ENCODE results near the gene ZNF654. TPM values are rescaled to one million over a fixed set of nuclear protein-coding genes. Genes with fewer than 3 reads are reported as not detected.

The ZNF654 gene
- total and polyA plus RNA-seq, 2 of the 13 experiments (the other 11 are each of a cell fraction or from before 2014, with no cell fraction given) = 1.8 to 4.1 TPM

DNA sequence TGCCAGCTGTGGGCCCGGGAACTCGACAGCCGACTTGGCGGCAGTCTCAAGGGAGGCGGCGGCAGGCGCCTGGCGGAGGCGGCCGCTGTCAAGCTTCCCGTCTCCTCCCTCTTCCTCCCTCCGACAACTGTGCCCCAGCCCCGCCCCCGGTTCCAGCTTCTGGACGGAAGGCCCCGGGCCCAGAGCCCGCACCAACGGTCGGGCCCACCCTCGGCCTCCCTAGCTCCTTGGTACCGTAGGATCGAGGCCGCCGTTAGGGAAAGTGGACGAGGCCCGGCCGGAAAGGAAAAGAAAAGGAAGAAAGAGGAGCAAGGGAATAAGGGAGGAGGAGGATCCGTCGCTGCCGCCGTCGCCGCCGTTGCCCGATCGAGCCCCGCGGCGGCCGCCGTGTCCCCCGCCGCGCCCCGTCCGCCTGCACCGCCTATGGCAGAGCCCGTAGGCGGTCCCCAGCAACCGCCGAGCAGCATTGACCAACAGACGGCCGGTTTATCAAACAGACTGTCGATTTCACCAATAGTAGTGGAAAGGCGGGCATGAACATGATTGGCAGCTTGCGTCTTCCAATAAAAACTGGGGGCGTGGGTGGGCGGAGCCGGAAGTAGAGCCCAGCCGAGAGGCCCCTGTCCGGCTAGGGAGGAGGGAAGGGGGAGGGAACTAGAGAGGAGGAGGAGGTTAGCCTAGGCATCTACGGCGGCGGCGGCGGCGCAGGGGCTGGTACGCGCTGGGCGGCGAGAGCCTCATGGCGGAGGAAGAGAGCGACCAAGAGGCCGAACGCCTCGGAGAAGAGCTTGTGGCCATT lies at the start of gene ZNF654, which contains the start of gene CGGBP1 (continued):
- TF ChIP-seq, protein P1, sequence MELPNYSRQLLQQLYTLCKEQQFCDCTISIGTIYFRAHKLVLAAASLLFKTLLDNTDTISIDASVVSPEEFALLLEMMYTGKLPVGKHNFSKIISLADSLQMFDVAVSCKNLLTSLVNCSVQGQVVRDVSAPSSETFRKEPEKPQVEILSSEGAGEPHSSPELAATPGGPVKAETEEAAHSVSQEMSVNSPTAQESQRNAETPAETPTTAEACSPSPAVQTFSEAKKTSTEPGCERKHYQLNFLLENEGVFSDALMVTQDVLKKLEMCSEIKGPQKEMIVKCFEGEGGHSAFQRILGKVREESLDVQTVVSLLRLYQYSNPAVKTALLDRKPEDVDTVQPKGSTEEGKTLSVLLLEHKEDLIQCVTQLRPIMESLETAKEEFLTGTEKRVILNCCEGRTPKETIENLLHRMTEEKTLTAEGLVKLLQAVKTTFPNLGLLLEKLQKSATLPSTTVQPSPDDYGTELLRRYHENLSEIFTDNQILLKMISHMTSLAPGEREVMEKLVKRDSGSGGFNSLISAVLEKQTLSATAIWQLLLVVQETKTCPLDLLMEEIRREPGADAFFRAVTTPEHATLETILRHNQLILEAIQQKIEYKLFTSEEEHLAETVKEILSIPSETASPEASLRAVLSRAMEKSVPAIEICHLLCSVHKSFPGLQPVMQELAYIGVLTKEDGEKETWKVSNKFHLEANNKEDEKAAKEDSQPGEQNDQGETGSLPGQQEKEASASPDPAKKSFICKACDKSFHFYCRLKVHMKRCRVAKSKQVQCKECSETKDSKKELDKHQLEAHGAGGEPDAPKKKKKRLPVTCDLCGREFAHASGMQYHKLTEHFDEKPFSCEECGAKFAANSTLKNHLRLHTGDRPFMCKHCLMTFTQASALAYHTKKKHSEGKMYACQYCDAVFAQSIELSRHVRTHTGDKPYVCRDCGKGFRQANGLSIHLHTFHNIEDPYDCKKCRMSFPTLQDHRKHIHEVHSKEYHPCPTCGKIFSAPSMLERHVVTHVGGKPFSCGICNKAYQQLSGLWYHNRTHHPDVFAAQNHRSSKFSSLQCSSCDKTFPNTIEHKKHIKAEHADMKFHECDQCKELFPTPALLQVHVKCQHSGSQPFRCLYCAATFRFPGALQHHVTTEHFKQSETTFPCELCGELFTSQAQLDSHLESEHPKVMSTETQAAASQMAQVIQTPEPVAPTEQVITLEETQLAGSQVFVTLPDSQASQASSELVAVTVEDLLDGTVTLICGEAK (IDR thresholded peaks at IDR 0.05) = peak; percentile 57
- TF ChIP-seq, protein P1 (CRISPR knock-in tag; IDR thresholded peaks at IDR 0.05) = peak; percentile 13; the same call in 1 of the 2 replicates
- TF ChIP-seq PRPF4 (IDR thresholded peaks at IDR 0.05; ENCODE audit: low read depth, low read length, poor library complexity, severe bottlenecking) (no peak), ERF (CRISPR knock-in tag; IDR thresholded peaks at IDR 0.05) (no peak; the same call in 1 of the 2 replicates), RFX5 (IDR thresholded peaks at IDR 0.05; ENCODE audit: low read depth, low read length) (no peak; the same call in 1 of the 2 replicates), PHF21A (CRISPR knock-in tag; IDR thresholded peaks at IDR 0.05) (0 out of 2 replicates have a peak, but pooled peaks have one; percentile 4), ZNF3 (CRISPR knock-in tag; IDR thresholded peaks at IDR 0.05) (no peak), ZSCAN9 (CRISPR knock-in tag; IDR thresholded peaks at IDR 0.05; ENCODE audit: borderline replicate concordance) (no peak), NFE2 (CRISPR knock-in tag; IDR thresholded peaks at IDR 0.05) (no peak)
- TF ChIP-seq, protein P2, sequence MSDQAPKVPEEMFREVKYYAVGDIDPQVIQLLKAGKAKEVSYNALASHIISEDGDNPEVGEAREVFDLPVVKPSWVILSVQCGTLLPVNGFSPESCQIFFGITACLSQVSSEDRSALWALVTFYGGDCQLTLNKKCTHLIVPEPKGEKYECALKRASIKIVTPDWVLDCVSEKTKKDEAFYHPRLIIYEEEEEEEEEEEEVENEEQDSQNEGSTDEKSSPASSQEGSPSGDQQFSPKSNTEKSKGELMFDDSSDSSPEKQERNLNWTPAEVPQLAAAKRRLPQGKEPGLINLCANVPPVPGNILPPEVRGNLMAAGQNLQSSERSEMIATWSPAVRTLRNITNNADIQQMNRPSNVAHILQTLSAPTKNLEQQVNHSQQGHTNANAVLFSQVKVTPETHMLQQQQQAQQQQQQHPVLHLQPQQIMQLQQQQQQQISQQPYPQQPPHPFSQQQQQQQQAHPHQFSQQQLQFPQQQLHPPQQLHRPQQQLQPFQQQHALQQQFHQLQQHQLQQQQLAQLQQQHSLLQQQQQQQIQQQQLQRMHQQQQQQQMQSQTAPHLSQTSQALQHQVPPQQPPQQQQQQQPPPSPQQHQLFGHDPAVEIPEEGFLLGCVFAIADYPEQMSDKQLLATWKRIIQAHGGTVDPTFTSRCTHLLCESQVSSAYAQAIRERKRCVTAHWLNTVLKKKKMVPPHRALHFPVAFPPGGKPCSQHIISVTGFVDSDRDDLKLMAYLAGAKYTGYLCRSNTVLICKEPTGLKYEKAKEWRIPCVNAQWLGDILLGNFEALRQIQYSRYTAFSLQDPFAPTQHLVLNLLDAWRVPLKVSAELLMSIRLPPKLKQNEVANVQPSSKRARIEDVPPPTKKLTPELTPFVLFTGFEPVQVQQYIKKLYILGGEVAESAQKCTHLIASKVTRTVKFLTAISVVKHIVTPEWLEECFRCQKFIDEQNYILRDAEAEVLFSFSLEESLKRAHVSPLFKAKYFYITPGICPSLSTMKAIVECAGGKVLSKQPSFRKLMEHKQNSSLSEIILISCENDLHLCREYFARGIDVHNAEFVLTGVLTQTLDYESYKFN (CRISPR knock-in tag; conservative IDR thresholded peaks at IDR 0.05) = no peak; the same call in none of the 2 replicates
- TF ChIP-seq, protein P3, sequence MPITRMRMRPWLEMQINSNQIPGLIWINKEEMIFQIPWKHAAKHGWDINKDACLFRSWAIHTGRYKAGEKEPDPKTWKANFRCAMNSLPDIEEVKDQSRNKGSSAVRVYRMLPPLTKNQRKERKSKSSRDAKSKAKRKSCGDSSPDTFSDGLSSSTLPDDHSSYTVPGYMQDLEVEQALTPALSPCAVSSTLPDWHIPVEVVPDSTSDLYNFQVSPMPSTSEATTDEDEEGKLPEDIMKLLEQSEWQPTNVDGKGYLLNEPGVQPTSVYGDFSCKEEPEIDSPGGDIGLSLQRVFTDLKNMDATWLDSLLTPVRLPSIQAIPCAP (CRISPR knock-in tag; IDR thresholded peaks at IDR 0.05; ENCODE audit: low read depth) = no peak
- TF ChIP-seq, protein P4, sequence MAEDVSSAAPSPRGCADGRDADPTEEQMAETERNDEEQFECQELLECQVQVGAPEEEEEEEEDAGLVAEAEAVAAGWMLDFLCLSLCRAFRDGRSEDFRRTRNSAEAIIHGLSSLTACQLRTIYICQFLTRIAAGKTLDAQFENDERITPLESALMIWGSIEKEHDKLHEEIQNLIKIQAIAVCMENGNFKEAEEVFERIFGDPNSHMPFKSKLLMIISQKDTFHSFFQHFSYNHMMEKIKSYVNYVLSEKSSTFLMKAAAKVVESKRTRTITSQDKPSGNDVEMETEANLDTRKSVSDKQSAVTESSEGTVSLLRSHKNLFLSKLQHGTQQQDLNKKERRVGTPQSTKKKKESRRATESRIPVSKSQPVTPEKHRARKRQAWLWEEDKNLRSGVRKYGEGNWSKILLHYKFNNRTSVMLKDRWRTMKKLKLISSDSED (CRISPR knock-in tag; IDR thresholded peaks at IDR 0.05) = no peak

Measured in HepG2 (cell line).